Fibroblast of pulmonary artery (primary cell): ENCODE data around the gene ATXN7L1.
A peak's percentile ranks its signal among the peaks of the same experiment; 100 is the strongest.
"Not testable (repeated sequence)": the region's sequence is repeated elsewhere in the genome, so short reads cannot be mapped to it uniquely, and the experiment has no call there.

ENCODE experiments used
- DNase-seq: peaks from one replicate; pipeline ENCODE4 v3.0.0-alpha.2; 2010; ENCODE audit warnings: low read depth
- H3K4me3 ChIP-seq: replicated peaks from 2 replicates; pipeline ENCODE4 v1.5.1; 2011; ENCODE audit warnings: low read depth, mild to moderate bottlenecking, control low read depth, low read length, moderate library complexity
- TF ChIP-seq, protein P1 (sequence below): IDR thresholded peaks from 2 replicates; pipeline ENCODE4 v1.5.1; 2011; ENCODE audit warnings: mild to moderate bottlenecking, control low read depth, low read length, inconsistent platforms; ENCODE audit errors: missing control alignments

Gene ATXN7L1

DNA sequence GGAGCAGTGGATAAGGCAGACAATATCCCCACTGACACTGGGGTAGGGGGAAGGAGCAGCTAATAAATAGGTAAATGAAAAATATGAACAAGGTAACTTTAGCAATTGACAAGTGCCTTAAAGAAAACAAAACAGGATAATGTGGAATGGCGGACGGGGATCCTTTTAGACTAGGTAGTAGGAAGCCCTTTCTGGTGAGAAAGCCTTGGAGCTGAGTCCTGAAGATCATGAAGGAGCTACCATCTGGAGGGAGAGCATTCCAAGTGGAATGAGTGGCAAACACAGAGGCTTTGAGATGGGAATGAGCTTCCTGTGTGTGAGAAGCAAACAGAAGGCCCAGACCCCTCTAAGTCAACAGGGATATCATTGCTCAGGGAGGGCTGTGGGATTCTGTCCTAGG is 16.0 kb upstream of the ATXN7L1 start:
- TF ChIP-seq, protein P1, sequence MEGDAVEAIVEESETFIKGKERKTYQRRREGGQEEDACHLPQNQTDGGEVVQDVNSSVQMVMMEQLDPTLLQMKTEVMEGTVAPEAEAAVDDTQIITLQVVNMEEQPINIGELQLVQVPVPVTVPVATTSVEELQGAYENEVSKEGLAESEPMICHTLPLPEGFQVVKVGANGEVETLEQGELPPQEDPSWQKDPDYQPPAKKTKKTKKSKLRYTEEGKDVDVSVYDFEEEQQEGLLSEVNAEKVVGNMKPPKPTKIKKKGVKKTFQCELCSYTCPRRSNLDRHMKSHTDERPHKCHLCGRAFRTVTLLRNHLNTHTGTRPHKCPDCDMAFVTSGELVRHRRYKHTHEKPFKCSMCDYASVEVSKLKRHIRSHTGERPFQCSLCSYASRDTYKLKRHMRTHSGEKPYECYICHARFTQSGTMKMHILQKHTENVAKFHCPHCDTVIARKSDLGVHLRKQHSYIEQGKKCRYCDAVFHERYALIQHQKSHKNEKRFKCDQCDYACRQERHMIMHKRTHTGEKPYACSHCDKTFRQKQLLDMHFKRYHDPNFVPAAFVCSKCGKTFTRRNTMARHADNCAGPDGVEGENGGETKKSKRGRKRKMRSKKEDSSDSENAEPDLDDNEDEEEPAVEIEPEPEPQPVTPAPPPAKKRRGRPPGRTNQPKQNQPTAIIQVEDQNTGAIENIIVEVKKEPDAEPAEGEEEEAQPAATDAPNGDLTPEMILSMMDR, result no peak
- no peak for DNase-seq
- no peak overlapping the region for H3K4me3 ChIP-seq

DNA sequence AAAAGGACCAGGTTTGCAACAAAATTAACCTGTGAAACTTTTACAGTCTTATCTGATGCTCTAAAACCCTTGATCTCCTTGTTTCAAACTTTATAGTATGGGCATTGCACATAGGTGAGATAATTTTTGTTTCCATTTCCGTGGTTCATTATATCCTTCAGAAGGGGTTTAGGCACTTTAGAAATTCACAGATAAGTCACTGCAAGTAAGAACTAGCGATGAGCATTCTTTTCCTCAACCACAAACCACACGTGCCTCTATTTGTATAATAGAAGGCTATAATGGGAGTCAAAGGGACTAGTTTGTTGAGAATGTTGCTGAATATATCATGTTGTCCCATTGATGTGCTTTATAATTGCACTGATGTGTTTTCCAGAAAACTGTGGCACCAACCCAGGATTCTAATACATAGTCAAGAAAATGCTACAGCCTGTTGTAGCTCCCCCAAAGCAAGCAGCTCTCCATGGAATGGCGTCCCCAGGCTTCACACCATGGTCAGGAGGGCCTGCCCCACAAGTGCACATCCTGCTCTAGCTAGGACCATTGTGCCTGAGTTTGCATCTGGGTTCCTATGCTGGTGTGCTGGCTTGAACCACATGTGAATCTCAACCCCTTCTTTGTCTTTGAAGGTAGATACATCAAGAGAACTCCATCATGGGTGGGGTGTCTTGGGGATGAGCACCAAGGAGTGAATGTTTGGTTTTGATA is 14.0 kb upstream of the ATXN7L1 start:
- TF ChIP-seq, protein P1, result no peak
- DNase-seq, result no peak
- H3K4me3 ChIP-seq, result no peak overlapping the region

DNA sequence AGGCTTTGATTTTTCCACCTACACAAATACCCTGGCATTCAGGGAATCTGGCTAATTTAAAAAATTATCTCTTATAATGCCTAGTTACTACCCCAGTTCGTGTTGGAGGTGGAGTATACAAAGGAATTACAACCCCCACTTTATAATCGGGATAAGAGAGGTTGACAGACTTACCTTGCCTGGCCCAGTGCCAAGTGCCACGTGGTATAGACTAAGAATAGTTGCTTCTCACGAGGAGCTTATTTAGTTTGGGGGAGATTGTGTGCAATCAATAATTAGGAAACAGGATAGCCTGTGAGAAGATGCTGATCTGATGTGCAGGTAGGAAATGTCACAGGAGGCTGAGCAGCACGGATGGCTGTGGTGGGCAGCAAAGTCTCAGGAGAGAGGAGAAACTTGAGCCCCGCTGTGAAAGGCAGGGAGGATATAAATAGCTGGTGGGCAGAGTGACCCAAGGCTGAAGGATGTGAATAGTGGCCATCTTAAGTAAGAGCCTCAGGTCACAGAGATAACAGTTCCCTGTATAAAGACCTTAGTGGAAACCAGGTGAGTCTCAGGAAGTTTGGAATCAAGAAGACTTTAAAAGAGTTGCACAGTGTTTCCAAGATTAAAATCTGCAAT is 11.3 kb upstream of the ATXN7L1 start:
- DNase-seq, result no peak
- TF ChIP-seq, protein P1, result no peak
- no peak overlapping the region for H3K4me3 ChIP-seq

- TF ChIP-seq, protein P1, result no peak
- no peak for DNase-seq
- no peak overlapping the region for H3K4me3 ChIP-seq
These were observed 10.4 kb upstream of the ATXN7L1 start for GRCh38 chr7:105886776-105887175.

DNA sequence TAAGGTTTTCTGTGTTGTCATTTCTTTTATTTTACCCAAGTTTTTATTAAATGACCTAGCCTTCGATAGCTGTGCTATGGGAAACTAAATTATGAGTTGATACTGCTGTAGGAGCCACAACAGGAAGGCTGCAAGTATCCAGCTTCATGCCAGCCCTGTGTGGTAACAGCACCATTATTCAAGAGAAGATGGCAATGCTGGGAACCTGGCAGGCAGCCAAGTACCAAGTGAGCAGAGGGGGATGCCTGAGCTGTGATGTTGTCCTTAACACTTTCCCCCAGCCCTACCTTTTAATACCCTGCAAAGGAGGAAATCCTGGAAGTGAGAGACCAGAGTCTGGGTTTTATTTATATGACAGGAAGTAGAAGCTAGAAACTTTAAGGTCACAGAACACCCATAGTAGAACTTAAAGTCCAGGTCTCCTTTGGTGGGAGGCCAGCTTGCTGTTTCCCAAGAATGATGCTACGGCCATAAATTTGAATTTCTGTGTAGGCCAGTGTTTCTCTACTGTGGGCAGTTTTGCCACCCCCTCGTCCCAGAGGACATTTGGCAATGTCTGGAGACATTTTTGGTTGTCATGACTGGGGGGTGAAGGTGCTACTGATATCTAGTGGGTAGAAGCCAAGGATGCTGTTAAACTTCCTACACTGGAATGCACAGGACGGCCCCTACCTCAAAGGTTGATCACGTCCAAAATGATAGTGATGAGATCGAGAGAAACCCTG is 9.2 kb upstream of the ATXN7L1 start:
- H3K4me3 ChIP-seq, result no peak overlapping the region
- TF ChIP-seq, protein P1, result no peak
- peak; percentile 19 for DNase-seq

- DNase-seq, H3K4me3 ChIP-seq: not testable (repeated sequence)
These were observed 6.8 kb upstream of the ATXN7L1 start for GRCh38 chr7:105883179-105883578.

- no peak overlapping the region for H3K4me3 ChIP-seq
- DNase-seq, result no peak
- TF ChIP-seq, protein P1, result no peak
These were observed 5.0 kb upstream of the ATXN7L1 start for GRCh38 chr7:105881439-105881838.
